H1 (cell line): ENCODE measurements around the gene GHRHR. TPM values are rescaled to one million over a fixed set of nuclear protein-coding genes. Genes with fewer than 3 reads are reported as not detected.

Source experiments
- CTCF ChIA-PET: fragments of 300-600 bp; sonication (Branson Sonifier 250); formaldehyde crosslinking; loops from one replicate; lab custom pipeline; 2021; ENCODE audit not compliant: partially characterized antibody; lab: Charles Lee
- POLR2A ChIA-PET: fragments of 300-600 bp; sonication (Branson Sonifier 250); formaldehyde crosslinking; loops from one replicate; lab custom pipeline; 2021; ENCODE audit warnings: inconsistent platforms; ENCODE audit not compliant: partially characterized antibody; lab: Charles Lee
- DNase-seq, 2 experiments: peaks; one replicate each; pipeline versions ENCODE4 v3.0.0 to v3.0.0-alpha.2; 2010 to 2022; ENCODE audit warnings: low spot score in 2 of 2, low read depth in 1 of 2, mixed read lengths in 1 of 2
- FAIRE-seq: peaks from 2 replicates; lab custom pipeline; 2011; peaks lifted over from hg19 to GRCh38; lab: Jason Lieb, UNC
- H2AFZ ChIP-seq: 2 replicates; pipeline ENCODE4 v1.8.1; 2012; ENCODE audit warnings: low read length, inconsistent platforms
- H2AK5ac ChIP-seq: 2 replicates; pipeline ENCODE4 v1.6.1; 2013; ENCODE audit warnings: low read depth, low read length
- H2BK120ac ChIP-seq: replicated peaks from 2 replicates; pipeline ENCODE3; 2013; ENCODE audit warnings: low read depth, low read length, inconsistent platforms
- H2BK12ac ChIP-seq: 2 replicates; pipeline ENCODE4 v1.6.1; 2013; ENCODE audit warnings: low read depth, low read length
- H2BK15ac ChIP-seq: 2 replicates; pipeline ENCODE4 v1.6.1; 2013; ENCODE audit warnings: low read length
- H2BK20ac ChIP-seq: 2 replicates; pipeline ENCODE4 v1.6.1; 2013; ENCODE audit warnings: low read length
- H2BK5ac ChIP-seq: 2 replicates; pipeline ENCODE4 v1.6.1; 2013; ENCODE audit warnings: low read depth, low read length
- H3K14ac ChIP-seq: 2 replicates; pipeline ENCODE4 v1.6.1; 2013; ENCODE audit warnings: inconsistent platforms; ENCODE audit not compliant: insufficient read length
- H3K18ac ChIP-seq: 2 replicates; pipeline ENCODE4 v1.6.1; 2013; ENCODE audit warnings: low read length; ENCODE audit errors: extremely low read depth
- H3K23ac ChIP-seq: 2 replicates; pipeline ENCODE4 v1.6.1; 2013; ENCODE audit warnings: inconsistent platforms; ENCODE audit not compliant: insufficient read length
- H3K23me2 ChIP-seq: 2 replicates; pipeline ENCODE4 v1.6.1; 2013; ENCODE audit warnings: low read depth, low read length
- H3K27ac ChIP-seq: 2 replicates; pipeline ENCODE4 v1.6.1; 2011; ENCODE audit warnings: low read depth, low read length, inconsistent platforms
- H3K27me3 ChIP-seq, 4 experiments: replicated peaks in 1 of 4; 1 replicate in 1 of 4; 2 replicates in 3 of 4; pipeline versions ENCODE4 v1.6.1 to v1.8.1; 2011 to 2013; ENCODE audit warnings: low read length in 3 of 4, mild to moderate bottlenecking in 3 of 4, inconsistent platforms in 2 of 4, mixed read lengths in 2 of 4, moderate library complexity in 1 of 4; ENCODE audit not compliant: control insufficient read depth in 3 of 4, insufficient read depth in 3 of 4; ENCODE audit errors: extremely low read depth in 1 of 4
- H3K36me3 ChIP-seq, 4 experiments: 2 replicates each; pipeline versions ENCODE4 v1.6.1 to v1.8.1; 2011 to 2013; ENCODE audit warnings: mild to moderate bottlenecking in 4 of 4, low read length in 3 of 4, moderate library complexity in 2 of 4, control low read depth in 1 of 4, inconsistent platforms in 1 of 4; ENCODE audit not compliant: insufficient read depth in 4 of 4, control insufficient read depth in 2 of 4
- H3K4ac ChIP-seq: replicated peaks from 2 replicates; pipeline ENCODE3; 2013; ENCODE audit warnings: low read length, low read depth, mixed read lengths, inconsistent platforms; ENCODE audit not compliant: insufficient read length
- H3K4me1 ChIP-seq, 4 experiments: replicated peaks in 1 of 4; 1 replicate in 1 of 4; 2 replicates in 3 of 4; pipeline versions ENCODE4 v1.6.1 to v1.8.1; 2011 to 2013; ENCODE audit warnings: low read length in 3 of 4, inconsistent platforms in 2 of 4, mixed read lengths in 1 of 4; ENCODE audit not compliant: insufficient read depth in 4 of 4, control insufficient read depth in 3 of 4
- H3K4me2 ChIP-seq, 2 experiments: 2 replicates each; pipeline versions ENCODE4 v1.6.1 to v1.8.1; 2011 to 2013; ENCODE audit warnings: low read depth in 2 of 2, low read length in 2 of 2, control low read depth in 1 of 2, inconsistent platforms in 1 of 2, mild to moderate bottlenecking in 1 of 2; ENCODE audit not compliant: insufficient read depth in 1 of 2
- H3K4me3 ChIP-seq, 4 experiments: fragments of 200-600, 300-600 bp in 1 of 4; sonication (generic), shearing (Covaris generic), sonication (Bioruptor Twin) in 1 of 4; 2 replicates each; pipeline versions ENCODE4 v1.5.1 to v1.8.1; 2011 to 2016; ENCODE audit warnings: low read length in 4 of 4, low read depth in 3 of 4, control low read depth in 2 of 4, inconsistent platforms in 2 of 4, mild to moderate bottlenecking in 2 of 4, mixed read lengths in 1 of 4, moderate library complexity in 1 of 4; ENCODE audit not compliant: insufficient read depth in 2 of 4; ENCODE audit errors: extremely low read depth in 1 of 4
- H3K56ac ChIP-seq: replicated peaks from 2 replicates; pipeline ENCODE3; 2013; ENCODE audit warnings: low read depth, mild to moderate bottlenecking, mixed read lengths, low read length, inconsistent platforms; ENCODE audit not compliant: insufficient read length
- H3K79me1 ChIP-seq: 2 replicates; pipeline ENCODE4 v1.6.1; 2013; ENCODE audit warnings: low read depth, low read length, control low read depth
- H3K79me2 ChIP-seq, 2 experiments: 2 replicates each; pipeline versions ENCODE4 v1.6.1 to v1.8.1; 2012 to 2013; ENCODE audit warnings: low read length in 2 of 2, mild to moderate bottlenecking in 2 of 2, inconsistent platforms in 1 of 2; ENCODE audit not compliant: insufficient read depth in 2 of 2, control insufficient read depth in 1 of 2
- H3K9ac ChIP-seq, 4 experiments: replicated peaks in 1 of 4; 1 replicate in 1 of 4; 2 replicates in 3 of 4; pipeline versions ENCODE4 v1.6.1 to v1.8.1; 2011 to 2013; ENCODE audit warnings: low read depth in 3 of 4, low read length in 3 of 4, control low read depth in 2 of 4, mild to moderate bottlenecking in 2 of 4, moderate library complexity in 2 of 4, inconsistent platforms in 1 of 4; ENCODE audit errors: extremely low read depth in 1 of 4
- H3K9me3 ChIP-seq, 2 experiments: 2 replicates each; pipeline versions ENCODE4 v1.6.1 to v1.8.1; 2012 to 2013; ENCODE audit warnings: mild to moderate bottlenecking in 2 of 2, moderate library complexity in 2 of 2, control low read depth in 1 of 2, inconsistent platforms in 1 of 2, low read depth in 1 of 2, low read length in 1 of 2, mixed read lengths in 1 of 2; ENCODE audit not compliant: insufficient read depth in 2 of 2
- H4K20me1 ChIP-seq, 2 experiments: replicated peaks in 1 of 2; 2 replicates each; pipeline versions ENCODE3 to v1.8.1; 2011 to 2013; ENCODE audit warnings: inconsistent platforms in 2 of 2, low read length in 2 of 2, mild to moderate bottlenecking in 1 of 2; ENCODE audit not compliant: insufficient read depth in 2 of 2, control insufficient read depth in 1 of 2
- H4K5ac ChIP-seq: 2 replicates; pipeline ENCODE4 v1.6.1; 2013; ENCODE audit warnings: low read length, low read depth, mixed read lengths, inconsistent platforms; ENCODE audit not compliant: insufficient read length
- H4K8ac ChIP-seq: 2 replicates; pipeline ENCODE4 v1.8.0; 2013; ENCODE audit warnings: mild to moderate bottlenecking, moderate library complexity, low read length, inconsistent platforms; ENCODE audit not compliant: insufficient read depth; ENCODE audit errors: extremely low read depth
- H4K91ac ChIP-seq: replicated peaks from 2 replicates; pipeline ENCODE3; 2013; ENCODE audit warnings: low read length, mixed read lengths, inconsistent platforms; ENCODE audit not compliant: insufficient read length
- ASH2L ChIP-seq: fragments of 200-600, 300-600 bp; sonication (generic); IDR thresholded peaks from one replicate; pipeline ENCODE4 v1.7.1; 2017; ENCODE audit warnings: low read length
- FOSL1 ChIP-seq: IDR thresholded peaks from 2 replicates; pipeline ENCODE4 v1.6.1; 2011; ENCODE audit warnings: mild to moderate bottlenecking, low read depth, low read length, moderate library complexity; ENCODE audit not compliant: insufficient read depth
- GABPA ChIP-seq: IDR thresholded peaks from 2 replicates; pipeline ENCODE4 v1.6.1; 2011; ENCODE audit warnings: mild to moderate bottlenecking, low read length, moderate library complexity, borderline replicate concordance; ENCODE audit not compliant: insufficient read depth
- KDM1A ChIP-seq: fragments of 200-600, 300-600 bp; sonication (generic); IDR thresholded peaks from 2 replicates; pipeline ENCODE4 v1.7.1; 2016; ENCODE audit warnings: mild to moderate bottlenecking, low read length, borderline replicate concordance
- KDM5A ChIP-seq: fragments of 200-600 bp; IDR thresholded peaks from 2 replicates; pipeline ENCODE4 v1.7.1; 2012; ENCODE audit warnings: mild to moderate bottlenecking, low read length, inconsistent platforms, mixed read lengths
- POLR2AphosphoS5 ChIP-seq: IDR thresholded peaks from 2 replicates; pipeline ENCODE4 v1.6.1; 2011; ENCODE audit warnings: low read depth, low read length
- RAD21 ChIP-seq, 2 experiments: IDR thresholded peaks in 1 of 2; conservative IDR thresholded peaks in 1 of 2; 2 replicates each; pipeline ENCODE4 v1.6.1; 2011; ENCODE audit warnings: low read depth in 2 of 2, low read length in 2 of 2, improper control_type of control experiment in 1 of 2, inconsistent platforms in 1 of 2, mild to moderate bottlenecking in 1 of 2, moderate library complexity in 1 of 2
- RXRA ChIP-seq: IDR thresholded peaks from 2 replicates; pipeline ENCODE4 v1.6.1; 2011; ENCODE audit warnings: low read depth, mild to moderate bottlenecking, low read length, moderate library complexity; ENCODE audit not compliant: insufficient read depth
- SIX5 ChIP-seq: IDR thresholded peaks from 2 replicates; pipeline ENCODE4 v1.6.1; 2011; ENCODE audit warnings: mild to moderate bottlenecking, low read depth, low read length
- TEAD4 ChIP-seq: IDR thresholded peaks from 2 replicates; pipeline ENCODE4 v1.6.1; 2012; ENCODE audit warnings: low read depth, low read length, inconsistent platforms, mixed read lengths
- WGBS, 2 experiments: shearing (Covaris generic) in 1 of 2; methylation state at CpG; one replicate each; pipeline versions ENCODE4 v1.1.6 to v1.1.7; 2013 to 2015; ENCODE audit warnings: low lambda C conversion rate in 2 of 2, mixed read lengths in 2 of 2, inconsistent platforms in 1 of 2, low coverage in 1 of 2, missing lambda C conversion rate in 1 of 2; ENCODE audit not compliant: insufficient replicate concordance in 2 of 2, insufficient coverage in 1 of 2, insufficient read length in 1 of 2; ENCODE audit errors: extremely low coverage in 1 of 2, missing lambda C conversion rate in 1 of 2; 5-methylcytosine and 5-hydroxymethylcytosine counted together
- polyA plus RNA-seq, 7 experiments: library from polyadenylated mRNA; depleted of rRNA in 3 of 7; stranded (reverse) in 5 of 7; unstranded in 2 of 7; fragments of >200 nt in 5 of 7; fragments of 200-250 nt in 2 of 7; gene quantifications; 1 replicate in 5 of 7; 2 replicates in 1 of 7; 4 replicates in 1 of 7; pipeline versions ENCODE4 v1.2.1 to v1.2.3, GENCODE V29; 2011 to 2013; ENCODE audit warnings: missing spikeins in 2 of 7, mixed read lengths in 2 of 7
- total RNA-seq: library from RNA; stranded (reverse); fragmentation: NEBNext Ultra II Directional; extraction: Animal tissue kit (Norgen Biotek cat#: 25700); gene quantifications from 2 replicates; pipeline ENCODE4 v1.2.1, GENCODE V29; 2021
- TF ChIP-seq, protein P1 (sequence below): IDR thresholded peaks from 2 replicates; pipeline ENCODE4 v1.6.1; 2012; ENCODE audit warnings: inconsistent platforms

The GHRHR gene
- total and polyA plus RNA-seq, 2 of the 8 experiments (the other 6 are each of a cell fraction or from before 2014, with no cell fraction given): 0.60 to 6.5 TPM

DNA sequence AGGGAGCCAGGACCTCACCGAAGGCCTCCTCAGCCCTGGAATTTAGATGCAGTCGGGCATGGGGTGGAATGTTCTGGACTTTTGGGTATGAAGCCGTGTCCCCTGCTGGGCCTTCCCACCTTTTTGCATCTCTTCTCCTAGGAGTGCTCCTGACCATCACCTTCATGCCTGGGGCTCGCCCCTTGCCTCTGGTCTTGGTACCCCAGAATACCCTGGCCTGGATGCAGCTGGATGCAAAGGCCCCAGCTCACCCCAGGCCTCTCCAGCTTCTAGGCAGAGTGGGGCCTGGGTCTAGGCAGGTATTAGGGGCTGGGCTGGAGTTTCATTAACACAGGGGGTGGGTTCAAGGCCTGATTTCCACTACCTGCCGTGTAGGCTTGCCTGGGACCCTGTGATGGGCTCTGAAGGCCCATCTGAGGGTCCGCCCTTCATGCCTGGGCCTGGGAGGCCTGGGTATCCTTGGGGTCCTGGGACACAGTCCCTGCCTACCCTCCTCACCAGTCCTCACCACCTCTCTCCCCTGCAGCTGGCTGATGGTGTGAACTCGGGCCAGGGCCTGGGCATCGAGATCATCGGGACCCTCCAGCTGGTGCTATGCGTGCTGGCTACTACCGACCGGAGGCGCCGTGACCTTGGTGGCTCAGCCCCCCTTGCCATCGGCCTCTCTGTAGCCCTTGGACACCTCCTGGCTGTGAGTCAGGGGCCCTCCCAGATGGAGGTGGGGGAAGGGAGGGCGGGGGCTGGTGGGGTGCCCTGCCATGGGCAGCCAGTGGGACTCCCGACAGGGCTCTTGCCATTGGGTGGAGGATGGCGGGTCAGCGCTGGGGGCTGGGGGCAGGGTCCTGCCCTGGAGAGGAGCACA, 42.0 kb upstream of the GHRHR start:
- 0 out of 7 replicates have a peak, but pooled peaks cover 0 to 2% (median 0%) of the 10 kb centered on the region in 4 experiments for H3K4me1 ChIP-seq
- no peak overlapping the region for H3K56ac ChIP-seq
- H3K18ac ChIP-seq: no peak overlapping the region
- 86% methylated on average over 16 of the region's 19 CpGs; no CpG with 5 or more reads in 1 of the 2 experiments for WGBS, 2 experiments
- no peak for FAIRE-seq
- no peaks in the 10 kb centered on the region for H3K36me3 ChIP-seq
- no peak overlapping the region for H4K91ac ChIP-seq
- no peak overlapping the region for H3K9ac ChIP-seq
- H3K23me2 ChIP-seq: no peaks in the 10 kb centered on the region
- H2BK15ac ChIP-seq: no peak overlapping the region
- H2BK120ac ChIP-seq: no peak overlapping the region
- no peak overlapping the region for H3K4ac ChIP-seq
- no peak overlapping the region for H3K27ac ChIP-seq
- no peaks in the 10 kb centered on the region for H3K79me1 ChIP-seq
- no peak overlapping the region for H2BK20ac ChIP-seq
- H3K4me3 ChIP-seq: no peak overlapping the region
- no peak overlapping the region for H3K23ac ChIP-seq
- H2AK5ac ChIP-seq: no peak overlapping the region
- no peaks in the 10 kb centered on the region for H3K9me3 ChIP-seq
- no peak overlapping the region for H3K14ac ChIP-seq
- H4K5ac ChIP-seq: no peak overlapping the region
- POLR2A ChIA-PET: no interaction called here
- no peak overlapping the region for H4K8ac ChIP-seq
- H3K79me2 ChIP-seq: no peaks in the 10 kb centered on the region
- no peaks in the 10 kb centered on the region for H4K20me1 ChIP-seq
- no peak overlapping the region for H2BK12ac ChIP-seq
- DNase-seq: peak in 1 of 2 experiments; percentile 41
- H3K4me2 ChIP-seq: no peak overlapping the region
- H3K27me3 ChIP-seq: no peaks in the 10 kb centered on the region; a peak in 1 of 7 replicates
- CTCF ChIA-PET: interaction anchor here (0.7 to 7.4 kb wide), 5 partner anchors 14 to 118 kb away, joined by 3 to 55 read pairs (median 6); no protein-coding TSS in a partner anchor
- H2AFZ ChIP-seq: no peak overlapping the region
- no peak overlapping the region for H2BK5ac ChIP-seq
- TF ChIP-seq RXRA (no peak), RAD21 (IDR thresholded peaks at IDR 0.05 in 1 of 2, conservative IDR thresholded peaks at IDR 0.05 in 1 of 2; ENCODE audit: low read depth in 2 of 2, low read length in 2 of 2) (no peak), KDM5A (no peak), KDM1A (no peak), TEAD4 (no peak), POLR2AphosphoS5 (no peak), FOSL1 (no peak), GABPA (no peak), ASH2L (no peak), SIX5 (no peak)
- TF ChIP-seq, protein P1, sequence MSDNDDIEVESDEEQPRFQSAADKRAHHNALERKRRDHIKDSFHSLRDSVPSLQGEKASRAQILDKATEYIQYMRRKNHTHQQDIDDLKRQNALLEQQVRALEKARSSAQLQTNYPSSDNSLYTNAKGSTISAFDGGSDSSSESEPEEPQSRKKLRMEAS: no peak
